Kidney (tissue), 14 donors: ENCODE measurements around the gene STAB1. TPM values are rescaled to one million over a fixed set of nuclear protein-coding genes. Genes with fewer than 3 reads are reported as not detected.

Source experiments
- DNase-seq, 5 donors: peaks; one replicate each; pipeline ENCODE4 v3.0.0-alpha.2; 2013 to 2020
- FAIRE-seq: peaks from 2 replicates; lab custom pipeline; 2012; peaks lifted over from hg19 to GRCh38; lab: Jason Lieb, UNC
- H3K27ac ChIP-seq, 2 donors: one replicate each; pipeline ENCODE4 v1.7.0; 2013; ENCODE audit warnings: low read depth in 2 of 2, low read length in 2 of 2, inconsistent platforms in 1 of 2
- H3K27me3 ChIP-seq: one replicate; pipeline ENCODE4 v1.7.1; 2013; ENCODE audit warnings: low read length, inconsistent platforms; ENCODE audit not compliant: control insufficient read depth, insufficient read depth
- H3K36me3 ChIP-seq, 3 donors: one replicate each; pipeline versions ENCODE4 v1.7.0 to v1.7.1; 2013; ENCODE audit warnings: low read length in 3 of 3, control low read depth in 1 of 3, inconsistent platforms in 1 of 3; ENCODE audit not compliant: insufficient read depth in 3 of 3, control insufficient read depth in 2 of 3
- H3K4me1 ChIP-seq, 3 donors: one replicate each; pipeline versions ENCODE4 v1.7.0 to v1.7.1; 2013; ENCODE audit warnings: low read length in 3 of 3, inconsistent platforms in 1 of 3, low read depth in 1 of 3; ENCODE audit not compliant: control insufficient read depth in 2 of 3, insufficient read depth in 2 of 3
- H3K4me3 ChIP-seq, 3 donors: one replicate each; pipeline versions ENCODE4 v1.7.0 to v1.8.1; 2013; ENCODE audit warnings: low read length in 3 of 3, control low read depth in 1 of 3, inconsistent platforms in 1 of 3
- H3K9ac ChIP-seq, 3 donors: one replicate each; pipeline versions ENCODE4 v1.7.0 to v1.7.1; 2013; ENCODE audit warnings: low read length in 3 of 3, control low read depth in 1 of 3, inconsistent platforms in 1 of 3
- H3K9me3 ChIP-seq, 3 donors: one replicate each; pipeline versions ENCODE4 v1.7.0 to v1.7.1; 2013; ENCODE audit warnings: low read length in 3 of 3, control low read depth in 1 of 3, inconsistent platforms in 1 of 3; ENCODE audit not compliant: control insufficient read depth in 2 of 3, insufficient read depth in 1 of 3
- intact Hi-C: fragments of 100-400 bp; cut with DNase I; formaldehyde crosslinking; loops from one replicate; pipeline ENCODE4 v1.11.1; 2022
- polyA plus RNA-seq: library from polyadenylated mRNA; stranded (reverse); fragments of 350-450 nt; fragmentation: Illumina TruSeq; extraction: RNeasy Lipid Tissue Mini Kit (QIAGEN cat#74804); gene quantifications from one replicate; pipeline ENCODE4 v1.2.3, GENCODE V29; 2014; ENCODE audit warnings: low read depth, low replicate concordance; ENCODE audit not compliant: insufficient read depth
- total RNA-seq: library from RNA; stranded (reverse); fragmentation: NEBNext Ultra II Directional; extraction: Animal tissue kit (Norgen Biotek cat#: 25700); gene quantifications from one replicate; pipeline ENCODE4 v1.2.1, GENCODE V29; 2021
- TF ChIP-seq, protein P1 (sequence below): IDR thresholded peaks from 3 replicates; pipeline ENCODE4 v1.5.1; 2012; ENCODE audit warnings: mild to moderate bottlenecking, moderate library complexity, borderline replicate concordance; ENCODE audit not compliant: insufficient read depth; ENCODE audit errors: extremely low read depth
- donor health status: control.
- donor health status: control.
- donor health status: control.
- donor health status: control.
- donor health status: control.
- donor health status: DM: yes; HTN: yes; CAD: no.
- donor health status: Normal renal cell carcinoma (clear cell type).

STAB1 gene
- total and polyA plus RNA-seq, 2 donors from 2014 or later: 98.4 to 379 TPM

DNA sequence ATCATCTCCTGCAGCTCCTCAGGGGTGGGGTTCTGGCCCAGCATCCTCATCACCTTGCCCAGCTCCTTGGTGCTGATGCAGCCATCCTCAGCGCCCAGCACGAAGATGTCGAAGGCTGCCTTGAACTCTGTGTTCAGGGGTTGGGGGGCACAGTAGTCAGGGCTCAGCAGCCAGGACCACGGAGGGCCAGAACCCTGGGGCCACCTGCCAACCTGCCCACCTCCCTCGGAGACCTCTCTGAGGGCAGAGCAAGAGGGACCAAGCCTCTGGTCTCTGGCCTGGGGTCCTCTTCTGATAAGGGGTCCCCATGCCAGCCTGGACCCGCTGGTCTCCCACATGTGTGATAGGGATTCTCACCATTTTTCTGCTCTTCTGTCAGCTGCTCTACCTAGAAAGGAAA, 43.0 kb upstream of the STAB1 start:
- Histone ChIP-seq H3K4me3 (no peak overlapping the region), H3K27me3 (no peaks in the 10 kb centered on the region), H3K4me1 (peaks cover 0 to 39% (median 20%) of the 10 kb centered on the region in 3 donors), H3K9me3 (no peaks in the 10 kb centered on the region), H3K27ac (peak overlapping the region in 1 of 2 donors; percentile 23), H3K9ac (no peak overlapping the region), H3K36me3 (no peaks in the 10 kb centered on the region)
- TF ChIP-seq, protein P1, sequence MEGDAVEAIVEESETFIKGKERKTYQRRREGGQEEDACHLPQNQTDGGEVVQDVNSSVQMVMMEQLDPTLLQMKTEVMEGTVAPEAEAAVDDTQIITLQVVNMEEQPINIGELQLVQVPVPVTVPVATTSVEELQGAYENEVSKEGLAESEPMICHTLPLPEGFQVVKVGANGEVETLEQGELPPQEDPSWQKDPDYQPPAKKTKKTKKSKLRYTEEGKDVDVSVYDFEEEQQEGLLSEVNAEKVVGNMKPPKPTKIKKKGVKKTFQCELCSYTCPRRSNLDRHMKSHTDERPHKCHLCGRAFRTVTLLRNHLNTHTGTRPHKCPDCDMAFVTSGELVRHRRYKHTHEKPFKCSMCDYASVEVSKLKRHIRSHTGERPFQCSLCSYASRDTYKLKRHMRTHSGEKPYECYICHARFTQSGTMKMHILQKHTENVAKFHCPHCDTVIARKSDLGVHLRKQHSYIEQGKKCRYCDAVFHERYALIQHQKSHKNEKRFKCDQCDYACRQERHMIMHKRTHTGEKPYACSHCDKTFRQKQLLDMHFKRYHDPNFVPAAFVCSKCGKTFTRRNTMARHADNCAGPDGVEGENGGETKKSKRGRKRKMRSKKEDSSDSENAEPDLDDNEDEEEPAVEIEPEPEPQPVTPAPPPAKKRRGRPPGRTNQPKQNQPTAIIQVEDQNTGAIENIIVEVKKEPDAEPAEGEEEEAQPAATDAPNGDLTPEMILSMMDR: no peak
- no peak for DNase-seq
- no peak for FAIRE-seq
- intact Hi-C loops: no loop called here

DNA sequence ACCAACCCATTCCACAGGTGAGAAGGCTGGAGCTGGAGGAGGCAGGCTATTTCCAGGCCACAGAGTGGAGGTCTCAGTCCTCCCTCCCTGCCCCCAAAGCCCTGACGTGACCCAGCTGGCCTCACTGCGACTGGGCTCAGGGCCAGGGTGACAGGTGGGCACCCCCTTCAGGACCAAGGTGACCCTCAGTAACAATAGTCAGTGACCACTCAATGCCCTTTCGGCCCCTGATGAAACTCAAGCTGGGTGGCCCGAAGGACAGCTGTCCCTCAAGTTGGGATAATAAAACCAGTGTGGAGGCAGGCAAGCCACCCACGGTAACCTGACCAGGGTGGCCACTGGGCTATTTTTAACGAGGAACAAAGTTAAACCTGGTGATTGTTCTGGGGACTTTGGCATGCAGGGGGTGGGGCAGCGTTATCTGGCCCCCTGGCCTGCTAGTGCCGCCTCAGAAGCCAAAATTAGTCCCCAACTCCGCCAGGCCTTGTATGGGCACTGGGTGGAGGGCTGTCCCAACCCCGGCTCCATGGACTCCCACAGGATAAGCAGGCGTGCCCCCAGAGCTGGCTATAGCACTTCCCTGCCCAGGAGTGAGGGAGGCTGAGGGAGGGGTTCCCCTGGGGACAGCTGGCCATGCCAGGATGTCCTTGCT, 42.4 kb upstream of the STAB1 start:
- intact Hi-C loops: no loop called here
- TF ChIP-seq, protein P1: no peak
- DNase-seq (peak in 1 of 5 donors; percentile 69), FAIRE-seq (no peak)
- Histone ChIP-seq H3K4me1 (peaks cover 0 to 39% (median 22%) of the 10 kb centered on the region in 3 donors), H3K27me3 (no peaks in the 10 kb centered on the region), H3K9me3 (no peaks in the 10 kb centered on the region), H3K9ac (no peak overlapping the region), H3K36me3 (peaks cover 0 to 1% (median 0%) of the 10 kb centered on the region in 3 donors), H3K27ac (peak overlapping the region in 1 of 2 donors; percentile 23), H3K4me3 (no peak overlapping the region)

DNA sequence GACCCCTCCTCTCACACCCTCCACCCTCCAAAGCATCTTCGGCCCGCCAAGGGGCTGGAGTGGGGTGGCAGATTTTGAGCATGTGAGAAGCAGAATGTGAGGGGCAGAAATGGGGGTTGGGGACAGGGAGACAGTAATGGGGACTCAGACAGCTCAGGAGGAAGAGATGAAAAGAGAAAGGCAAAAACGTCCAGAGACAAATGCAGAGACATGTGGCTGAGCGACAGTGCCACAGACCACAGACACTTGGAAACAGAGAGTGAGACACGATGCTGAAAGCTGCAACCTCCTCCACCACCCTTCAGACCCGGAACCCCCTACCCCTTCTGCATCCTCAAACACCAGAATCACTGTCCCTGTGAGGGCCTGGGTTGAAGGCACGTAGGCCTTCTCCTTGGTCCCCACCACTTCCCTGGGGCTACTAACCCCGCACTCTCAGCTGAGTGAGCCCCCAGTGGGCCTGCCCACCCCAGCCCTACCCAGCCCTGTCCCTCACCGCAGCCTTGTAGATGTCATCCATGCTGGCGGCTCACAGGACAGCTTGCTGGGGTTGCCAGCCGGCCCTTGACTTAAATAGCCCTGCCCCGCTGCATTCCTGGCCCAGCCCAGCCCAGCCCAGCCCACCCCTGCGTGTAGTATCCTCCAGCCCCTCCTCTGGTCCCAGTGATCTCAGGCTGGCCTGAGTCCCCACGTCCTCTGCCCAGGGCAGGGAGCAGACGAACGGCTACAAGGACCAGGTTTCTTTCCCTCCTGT, 41.5 kb upstream of the STAB1 start, which contains the start of gene TNNC1:
Gene TNNC1 (minus strand): TSS at position 546 of the 754 bp plus-strand sequence. CDS start 26 bp downstream, at position 520.
- TF ChIP-seq, protein P1: no peak
- peaks cover under 1 to 10% (median 7%) of the 10 kb centered on the region in 3 donors for H3K36me3 ChIP-seq
- FAIRE-seq (no peak), DNase-seq (peak in 2 of 5 donors; percentile 47 to 71)
- H3K27ac ChIP-seq: peak within 1 kb of the TSS; percentile 90 to 94
- H3K9me3 ChIP-seq: no peaks in the 10 kb centered on the region
- H3K4me3 ChIP-seq: peak within 1 kb of the TSS in 2 of 3 donors; percentile 75 to 88
- peak within 1 kb of the TSS in 2 of 3 donors; percentile 90 to 94 for H3K9ac ChIP-seq
- no peaks in the 10 kb centered on the region for H3K27me3 ChIP-seq
- H3K4me1 ChIP-seq: peaks cover 0 to 39% (median 22%) of the 10 kb centered on the region in 3 donors
- intact Hi-C loops: no loop called here
